ENCODE results near the gene CEMIP.

DNA sequence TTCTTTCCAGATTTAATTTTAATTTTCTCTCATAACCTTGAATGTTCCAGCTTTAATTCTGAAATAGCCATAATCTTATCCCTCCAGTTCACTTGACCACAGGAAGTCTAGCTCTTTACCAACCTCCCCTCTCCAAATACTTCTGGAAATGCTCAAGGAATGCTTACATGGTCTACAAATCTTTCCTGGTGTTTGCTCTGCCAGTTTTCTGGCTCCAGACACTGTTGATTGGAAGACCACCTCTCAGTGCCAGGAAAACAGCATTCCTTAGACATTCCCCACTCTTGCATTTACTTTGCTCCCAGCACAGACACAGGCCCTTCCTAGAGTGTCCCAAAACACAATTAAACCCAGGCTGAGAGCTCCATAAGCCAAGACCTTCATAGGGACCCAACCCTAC, 111.8 kb downstream of the CEMIP start:
- TF ChIP-seq RAD21 (IDR thresholded peaks at IDR 0.05; ENCODE audit: insufficient read depth, low read depth, low read length): no peak
- TF ChIP-seq CTCF (IDR thresholded peaks at IDR 0.05 in 2 of 3, conservative IDR thresholded peaks at IDR 0.05 in 1 of 3; ENCODE audit: control insufficient read depth in 2 of 3, extremely low read depth in 1 of 3, insufficient read depth in 1 of 3, low read depth in 3 of 3, low read length in 3 of 3): no peak
- TF ChIP-seq SREBF1 (IDR thresholded peaks at IDR 0.05; ENCODE audit: low read length): no peak
- TF ChIP-seq, protein P1, sequence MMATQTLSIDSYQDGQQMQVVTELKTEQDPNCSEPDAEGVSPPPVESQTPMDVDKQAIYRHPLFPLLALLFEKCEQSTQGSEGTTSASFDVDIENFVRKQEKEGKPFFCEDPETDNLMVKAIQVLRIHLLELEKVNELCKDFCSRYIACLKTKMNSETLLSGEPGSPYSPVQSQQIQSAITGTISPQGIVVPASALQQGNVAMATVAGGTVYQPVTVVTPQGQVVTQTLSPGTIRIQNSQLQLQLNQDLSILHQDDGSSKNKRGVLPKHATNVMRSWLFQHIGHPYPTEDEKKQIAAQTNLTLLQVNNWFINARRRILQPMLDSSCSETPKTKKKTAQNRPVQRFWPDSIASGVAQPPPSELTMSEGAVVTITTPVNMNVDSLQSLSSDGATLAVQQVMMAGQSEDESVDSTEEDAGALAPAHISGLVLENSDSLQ (IDR thresholded peaks at IDR 0.05): no peak
- no peak for TF ChIP-seq JUND (IDR thresholded peaks at IDR 0.05; ENCODE audit: low read depth, low read length)
- no peak for TF ChIP-seq RELA (IDR thresholded peaks at IDR 0.05; ENCODE audit: borderline replicate concordance, partially characterized antibody)

Data from GM12878 (cell line).